SH-SY5Y (cell line): ENCODE measurements around the gene SEMA4D.

Source experiments
- GATA2 ChIP-seq: IDR thresholded peaks from 2 replicates; pipeline ENCODE4 v1.6.1; 2011; ENCODE audit warnings: mild to moderate bottlenecking, low read depth, low read length
- GATA3 ChIP-seq: IDR thresholded peaks from 2 replicates; pipeline ENCODE4 v1.6.1; 2011; ENCODE audit warnings: low read depth, mild to moderate bottlenecking, low read length, moderate library complexity

DNA sequence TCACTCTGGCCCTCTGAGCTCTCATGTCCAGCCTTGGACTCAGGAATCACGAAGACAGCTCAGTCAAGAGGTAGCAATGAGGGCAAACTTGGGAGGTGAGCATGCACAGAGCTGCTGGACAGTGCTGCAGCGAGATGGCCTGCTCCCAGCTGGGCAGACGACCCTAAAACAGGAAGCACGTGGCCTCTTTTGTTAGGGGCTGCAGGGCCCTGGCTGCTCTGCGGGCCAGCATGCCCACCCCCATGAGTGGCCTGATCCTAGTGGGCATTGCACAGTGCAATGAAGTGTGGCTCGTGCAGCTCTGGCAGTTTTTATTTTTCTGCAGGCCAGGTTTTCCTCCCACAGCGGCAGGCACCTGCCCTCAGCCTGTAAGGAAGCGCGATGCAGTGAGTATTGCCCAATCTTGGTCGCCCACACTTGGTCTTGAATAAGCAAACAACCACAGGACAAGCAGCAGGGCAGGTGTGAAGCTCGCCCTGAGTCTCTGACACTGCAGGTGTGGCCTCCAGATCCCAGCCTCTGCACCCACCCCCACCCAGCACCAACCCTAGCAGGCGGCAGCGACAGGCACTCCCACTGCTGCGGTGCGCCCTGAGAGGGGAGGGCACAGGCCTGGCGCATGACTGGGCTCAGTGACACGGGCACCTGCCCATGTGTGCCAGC lies 60.8 kb downstream of the SEMA4D start:
- TF ChIP-seq GATA2 = no peak
- TF ChIP-seq GATA3 = no peak
